ENCODE results near the gene RASAL1.

RASAL1 gene

GRCh38 chr12:113095405-113095804 is 40.2 kb downstream of the RASAL1 start:
- no peak overlapping the region for H2BK120ac ChIP-seq (ENCODE audit: insufficient read depth, low read length, poor library complexity)
- H2AFZ ChIP-seq (ENCODE audit: insufficient read depth, low read length, poor library complexity): no peak overlapping the region
- H4K12ac ChIP-seq (ENCODE audit: low read depth, low read length): no peak overlapping the region

DNA sequence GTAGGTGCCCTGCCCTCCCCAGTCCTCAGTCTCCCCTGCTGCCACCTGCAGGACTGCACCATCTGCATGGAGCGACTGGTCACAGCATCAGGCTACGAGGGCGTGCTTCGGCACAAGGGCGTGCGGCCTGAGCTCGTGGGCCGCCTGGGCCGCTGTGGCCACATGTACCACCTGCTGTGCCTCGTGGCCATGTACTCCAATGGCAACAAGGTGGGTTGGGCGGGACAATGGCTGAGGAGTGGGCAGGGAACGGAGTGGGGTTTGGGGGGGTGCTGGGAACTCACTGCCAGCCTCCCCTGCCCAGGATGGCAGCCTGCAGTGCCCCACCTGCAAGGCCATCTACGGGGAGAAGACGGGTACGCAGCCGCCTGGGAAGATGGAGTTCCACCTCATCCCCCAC is 40.8 kb downstream of the RASAL1 start:
- H3K4me2 ChIP-seq (ENCODE audit: low read length): no peak overlapping the region
- H3K18ac ChIP-seq (ENCODE audit: low read length): no peak overlapping the region
- H3K27me3 ChIP-seq (ENCODE audit: insufficient read depth, low read length): no peaks in the 10 kb centered on the region
- H2AFZ ChIP-seq (ENCODE audit: insufficient read depth, low read length, poor library complexity): no peak overlapping the region
- no peak overlapping the region for H3K23ac ChIP-seq (ENCODE audit: low read length)
- no peak overlapping the region for H4K12ac ChIP-seq (ENCODE audit: low read depth, low read length)
- H3K9me3 ChIP-seq (ENCODE audit: insufficient read depth, low read depth, low read length): peaks cover 3% of the 10 kb centered on the region
- no peak overlapping the region for H4K91ac ChIP-seq (ENCODE audit: low read depth, low read length)
- no peak overlapping the region for H3K9ac ChIP-seq (ENCODE audit: low read length)
- H3K4me1 ChIP-seq (ENCODE audit: control insufficient read depth in 1 of 2, insufficient read depth in 2 of 2, low read length in 2 of 2): no peaks in the 10 kb centered on the region
- no peak for DNase-seq
- H4K8ac ChIP-seq (ENCODE audit: low read depth, low read length): no peak overlapping the region
- no peak overlapping the region for H2BK120ac ChIP-seq (ENCODE audit: insufficient read depth, low read length, poor library complexity)
- H3K79me1 ChIP-seq (ENCODE audit: low read length): no peaks in the 10 kb centered on the region
- no peak overlapping the region for H3K27ac ChIP-seq (ENCODE audit: low read depth, low read length)
- no peaks in the 10 kb centered on the region for H3K79me2 ChIP-seq (ENCODE audit: control insufficient read depth, insufficient read depth, low read length, poor library complexity)
- no peak overlapping the region for H2AK5ac ChIP-seq (ENCODE audit: low read length)
- WGBS (ENCODE audit: extremely low coverage, insufficient coverage, insufficient read length): no CpG with 5 or more reads among the region's 16 CpGs
- H2BK12ac ChIP-seq (ENCODE audit: low read length): no peak overlapping the region
- no peak overlapping the region for H3K4me3 ChIP-seq (ENCODE audit: low read depth, low read length)
- H3K36me3 ChIP-seq (ENCODE audit: control insufficient read depth in 1 of 2, insufficient read depth in 2 of 2, low read length in 2 of 2): no peaks in the 10 kb centered on the region
- no peak overlapping the region for H3K4ac ChIP-seq (ENCODE audit: low read depth, low read length)
- no peak overlapping the region for H2BK5ac ChIP-seq (ENCODE audit: low read depth, low read length, poor library complexity)
- no peak overlapping the region for H3K14ac ChIP-seq (ENCODE audit: low read length)

More at GRCh38 chr12:113095405-113095804, 40.2 kb downstream of the RASAL1 start:
- no peak overlapping the region for H4K8ac ChIP-seq (ENCODE audit: low read depth, low read length)
- no peaks in the 10 kb centered on the region for H3K4me1 ChIP-seq (ENCODE audit: control insufficient read depth in 1 of 2, insufficient read depth in 2 of 2, low read length in 2 of 2)
- peaks cover 3% of the 10 kb centered on the region for H3K9me3 ChIP-seq (ENCODE audit: insufficient read depth, low read depth, low read length)
- no peak overlapping the region for H3K14ac ChIP-seq (ENCODE audit: low read length)
- no peak overlapping the region for H3K9ac ChIP-seq (ENCODE audit: low read length)
- H3K18ac ChIP-seq (ENCODE audit: low read length): no peak overlapping the region
- no peak overlapping the region for H4K91ac ChIP-seq (ENCODE audit: low read depth, low read length)
- H3K36me3 ChIP-seq (ENCODE audit: control insufficient read depth in 1 of 2, insufficient read depth in 2 of 2, low read length in 2 of 2): no peaks in the 10 kb centered on the region
- no peak overlapping the region for H3K4me3 ChIP-seq (ENCODE audit: low read depth, low read length)
- no peak for DNase-seq
- no peak overlapping the region for H2AK5ac ChIP-seq (ENCODE audit: low read length)
- no peak overlapping the region for H2BK5ac ChIP-seq (ENCODE audit: low read depth, low read length, poor library complexity)
- no peak overlapping the region for H3K27ac ChIP-seq (ENCODE audit: low read depth, low read length)
- no peaks in the 10 kb centered on the region for H3K79me2 ChIP-seq (ENCODE audit: control insufficient read depth, insufficient read depth, low read length, poor library complexity)
- H3K4me2 ChIP-seq (ENCODE audit: low read length): no peak overlapping the region
- H3K4ac ChIP-seq (ENCODE audit: low read depth, low read length): no peak overlapping the region
- H3K23ac ChIP-seq (ENCODE audit: low read length): no peak overlapping the region
- no peaks in the 10 kb centered on the region for H3K27me3 ChIP-seq (ENCODE audit: insufficient read depth, low read length)
- no peaks in the 10 kb centered on the region for H3K79me1 ChIP-seq (ENCODE audit: low read length)
- H2BK12ac ChIP-seq (ENCODE audit: low read length): no peak overlapping the region
- no CpG with 5 or more reads among the region's 6 CpGs for WGBS (ENCODE audit: extremely low coverage, insufficient coverage, insufficient read length)

DNA sequence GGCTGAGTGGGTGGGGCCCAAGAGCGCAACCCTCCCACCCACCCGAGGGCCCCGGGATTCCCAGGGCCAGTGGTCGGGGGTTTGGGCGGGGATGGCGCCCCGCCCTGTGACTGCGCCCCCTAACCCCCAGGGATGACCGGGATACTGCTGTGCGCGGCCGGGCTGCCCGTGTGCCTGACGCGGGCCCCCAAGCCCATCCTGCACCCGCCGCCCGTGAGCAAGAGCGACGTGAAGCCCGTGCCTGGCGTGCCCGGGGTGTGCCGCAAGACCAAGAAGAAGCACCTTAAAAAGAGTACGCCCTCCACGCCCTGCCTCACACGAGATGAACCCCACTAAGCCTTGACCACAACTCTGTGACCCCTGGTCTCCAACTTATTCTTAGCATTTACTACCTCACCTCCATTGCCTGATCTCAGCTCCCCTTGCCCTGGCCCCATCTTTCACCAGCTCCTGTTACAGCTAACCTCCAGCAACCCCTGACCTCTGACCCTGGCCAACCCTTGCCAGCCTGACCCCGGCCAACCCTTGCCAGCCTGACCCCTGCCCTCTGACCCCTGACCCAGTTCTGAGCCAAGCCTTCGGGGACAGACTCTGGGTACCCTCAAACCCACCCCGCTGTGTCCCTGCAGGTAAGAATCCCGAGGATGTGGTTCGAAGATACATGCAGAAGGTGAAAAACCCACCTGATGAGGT is 42.0 kb downstream of the RASAL1 start:
- H3K79me2 ChIP-seq (ENCODE audit: control insufficient read depth, insufficient read depth, low read length, poor library complexity): no peaks in the 10 kb centered on the region
- H2BK12ac ChIP-seq (ENCODE audit: low read length): no peak overlapping the region
- no peak overlapping the region for H3K4ac ChIP-seq (ENCODE audit: low read depth, low read length)
- no peaks in the 10 kb centered on the region for H3K36me3 ChIP-seq (ENCODE audit: control insufficient read depth in 1 of 2, insufficient read depth in 2 of 2, low read length in 2 of 2)
- no peak overlapping the region for H4K8ac ChIP-seq (ENCODE audit: low read depth, low read length)
- no peak overlapping the region for H2BK120ac ChIP-seq (ENCODE audit: insufficient read depth, low read length, poor library complexity)
- no peak overlapping the region for H3K27ac ChIP-seq (ENCODE audit: low read depth, low read length)
- WGBS (ENCODE audit: extremely low coverage, insufficient coverage, insufficient read length): no CpG with 5 or more reads among the region's 32 CpGs
- H4K91ac ChIP-seq (ENCODE audit: low read depth, low read length): no peak overlapping the region
- H3K9ac ChIP-seq (ENCODE audit: low read length): no peak overlapping the region
- H4K12ac ChIP-seq (ENCODE audit: low read depth, low read length): no peak overlapping the region
- no peak overlapping the region for H3K4me2 ChIP-seq (ENCODE audit: low read length)
- H2AFZ ChIP-seq (ENCODE audit: insufficient read depth, low read length, poor library complexity): no peak overlapping the region
- H2AK5ac ChIP-seq (ENCODE audit: low read length): no peak overlapping the region
- H3K4me1 ChIP-seq (ENCODE audit: control insufficient read depth in 1 of 2, insufficient read depth in 2 of 2, low read length in 2 of 2): no peaks in the 10 kb centered on the region
- H3K27me3 ChIP-seq (ENCODE audit: insufficient read depth, low read length): no peaks in the 10 kb centered on the region
- H3K23ac ChIP-seq (ENCODE audit: low read length): no peak overlapping the region
- H3K14ac ChIP-seq (ENCODE audit: low read length): no peak overlapping the region
- no peak for DNase-seq
- no peak overlapping the region for H3K4me3 ChIP-seq (ENCODE audit: low read depth, low read length)
- H3K79me1 ChIP-seq (ENCODE audit: low read length): no peaks in the 10 kb centered on the region
- H3K9me3 ChIP-seq (ENCODE audit: insufficient read depth, low read depth, low read length): peaks cover 3% of the 10 kb centered on the region
- H2BK5ac ChIP-seq (ENCODE audit: low read depth, low read length, poor library complexity): no peak overlapping the region
- no peak overlapping the region for H3K18ac ChIP-seq (ENCODE audit: low read length)

GRCh38 chr12:113092607-113093408 is 42.8 kb downstream of the RASAL1 start:
- Histone ChIP-seq H4K8ac (ENCODE audit: low read depth, low read length) (no peak overlapping the region), H3K27me3 (ENCODE audit: insufficient read depth, low read length) (no peaks in the 10 kb centered on the region), H3K9me3 (ENCODE audit: insufficient read depth, low read depth, low read length) (peaks cover 3% of the 10 kb centered on the region), H4K12ac (ENCODE audit: low read depth, low read length) (no peak overlapping the region), H2BK5ac (ENCODE audit: low read depth, low read length, poor library complexity) (no peak overlapping the region), H3K9ac (ENCODE audit: low read length) (no peak overlapping the region), H3K4me2 (ENCODE audit: low read length) (peak overlapping the region; percentile 52), H3K14ac (ENCODE audit: low read length) (no peak overlapping the region), H3K79me1 (ENCODE audit: low read length) (no peaks in the 10 kb centered on the region), H3K4ac (ENCODE audit: low read depth, low read length) (no peak overlapping the region), H2BK12ac (ENCODE audit: low read length) (no peak overlapping the region), H3K23ac (ENCODE audit: low read length) (no peak overlapping the region), H4K91ac (ENCODE audit: low read depth, low read length) (no peak overlapping the region), H3K4me3 (ENCODE audit: low read depth, low read length) (no peak overlapping the region), H2AK5ac (ENCODE audit: low read length) (no peak overlapping the region), H3K36me3 (ENCODE audit: control insufficient read depth in 1 of 2, insufficient read depth in 2 of 2, low read length in 2 of 2) (no peaks in the 10 kb centered on the region), H3K18ac (ENCODE audit: low read length) (no peak overlapping the region), H2BK120ac (ENCODE audit: insufficient read depth, low read length, poor library complexity) (no peak overlapping the region), H3K79me2 (ENCODE audit: control insufficient read depth, insufficient read depth, low read length, poor library complexity) (no peaks in the 10 kb centered on the region), H2AFZ (ENCODE audit: insufficient read depth, low read length, poor library complexity) (no peak overlapping the region), H3K4me1 (ENCODE audit: control insufficient read depth in 1 of 2, insufficient read depth in 2 of 2, low read length in 2 of 2) (no peaks in the 10 kb centered on the region), H3K27ac (ENCODE audit: low read depth, low read length) (no peak overlapping the region)
- DNase-seq: peak in 1 of 2 donors; percentile 33
- no CpG with 5 or more reads among the region's 31 CpGs for WGBS (ENCODE audit: extremely low coverage, insufficient coverage, insufficient read length)
